Camera-type eye (tissue), 1 donor: Measurements from ENCODE around the gene KIDINS220. TPM values are rescaled to one million over a fixed set of nuclear protein-coding genes. Genes with fewer than 3 reads are reported as not detected.

ENCODE experiments used
- total RNA-seq: library from RNA; depleted of rRNA; stranded (reverse); fragments of >200 nt; gene quantifications from one replicate; pipeline ENCODE4 v1.2.3, GENCODE V29; 2014

The KIDINS220 gene
- 259 TPM for total RNA-seq

GRCh38 chr2:8836971-8837794 lies at the start of gene KIDINS220:
Gene KIDINS220, minus strand, starts transcription at chr2:8837613. Its CDS starts 10,520 bp downstream, at chr2:8827093.

GRCh38 chr2:8681786-8682692 lies 155.4 kb downstream of the KIDINS220 start, which contains the start of gene ID2:
Gene ID2, plus strand, starts transcription at chr2:8682056. Its CDS starts 110 bp downstream, at chr2:8682166.

Other genes starting within 250 kb of the KIDINS220 start
- 208 TPM for gene ID2, start 155.6 kb downstream of the KIDINS220 start, total RNA-seq
- gene MBOAT2, start 166.1 kb upstream of the KIDINS220 start, total RNA-seq, result 84.3 TPM